NB4 (cell line): ENCODE results near the gene RHBDF1.

ENCODE experiments used
- DNase-seq: peaks from one replicate; pipeline ENCODE4 v3.0.0; 2010; ENCODE audit warnings: low read depth
- H3K4me3 ChIP-seq: one replicate; pipeline ENCODE4 v1.5.1; 2011; ENCODE audit warnings: mild to moderate bottlenecking, low read depth, low read length, moderate library complexity
- CTCF ChIP-seq: IDR thresholded peaks from one replicate; pipeline ENCODE4 v1.5.1; 2012; ENCODE audit warnings: low read depth, low read length
- MAX ChIP-seq: IDR thresholded peaks from 2 replicates; pipeline ENCODE4 v1.6.1; 2011; ENCODE audit warnings: low read depth, low read length
- MYC ChIP-seq: IDR thresholded peaks from 2 replicates; pipeline ENCODE4 v1.6.1; 2011; ENCODE audit warnings: low read depth, low read length
- POLR2A ChIP-seq: IDR thresholded peaks from 2 replicates; pipeline ENCODE4 v1.6.1; 2011; ENCODE audit warnings: mild to moderate bottlenecking; ENCODE audit not compliant: insufficient read length; ENCODE audit errors: extremely low read depth

The RHBDF1 gene

GRCh38 chr16:74051-74746, 1.8 kb upstream of the RHBDF1 start:
- no peak overlapping the region for H3K4me3 ChIP-seq
- TF ChIP-seq CTCF (no peak), MAX (no peak), POLR2A (no peak), MYC (no peak)
- no peak for DNase-seq

- H3K4me3 ChIP-seq = no peak overlapping the region
- no peak for DNase-seq
- no peak for TF ChIP-seq POLR2A
- no peak for TF ChIP-seq CTCF
- no peak for TF ChIP-seq MAX
- TF ChIP-seq MYC = no peak
These were observed 660 bp downstream of the RHBDF1 start for GRCh38 chr16:71540-72401.

- no peak for TF ChIP-seq MAX
- no peak for TF ChIP-seq CTCF
- TF ChIP-seq POLR2A = no peak
- TF ChIP-seq MYC = no peak
- H3K4me3 ChIP-seq = no peak overlapping the region
These were observed 1.3 kb downstream of the RHBDF1 start for GRCh38 chr16:71210-71539.

GRCh38 chr16:69181-69580, 3.2 kb downstream of the RHBDF1 start:
- no peak for DNase-seq
- TF ChIP-seq CTCF (no peak), MYC (no peak), MAX (no peak), POLR2A (no peak)
- no peak overlapping the region for H3K4me3 ChIP-seq

More at GRCh38 chr16:71210-71539, 1.3 kb downstream of the RHBDF1 start:
- no peak for DNase-seq

- no peak overlapping the region for H3K4me3 ChIP-seq
- TF ChIP-seq MYC (no peak), MAX (no peak), CTCF (no peak), POLR2A (no peak)
- DNase-seq = no peak
These were observed 4.3 kb downstream of the RHBDF1 start for GRCh38 chr16:67884-68789.
